ENCODE results near the gene EGFL6. TPM values are rescaled to one million over a fixed set of nuclear protein-coding genes. Genes with fewer than 3 reads are reported as not detected.
A peak's percentile ranks its signal among the peaks of the same experiment; 100 is the strongest.

Gene EGFL6
- polyA plus RNA-seq, 2 of the 4 experiments (the other 2 are of a cell fraction), result not detected

DNA sequence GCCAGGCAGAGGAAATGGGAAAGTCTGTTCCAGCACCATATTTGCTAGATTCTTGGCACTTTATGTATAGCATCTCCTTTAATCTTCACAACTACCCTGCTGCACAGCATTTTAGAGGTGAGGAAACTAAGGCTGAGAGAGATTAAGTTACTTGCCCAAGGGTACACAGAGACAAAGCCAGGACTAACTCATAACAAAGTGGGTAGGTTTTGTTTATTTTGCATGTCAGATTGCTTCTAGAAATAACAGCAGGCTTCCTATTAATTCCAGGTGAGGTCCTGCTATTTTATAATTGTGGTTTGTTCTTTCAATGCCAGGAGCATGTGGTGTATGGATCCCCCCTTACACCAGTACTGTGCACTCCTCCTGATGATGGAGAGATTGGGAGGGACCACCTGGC, 98.5 kb downstream of the EGFL6 start:
- no peak for DNase-seq (ENCODE audit: low read depth in 1 of 2, low spot score in 1 of 2)
- ATAC-seq, result no peak
- ChIA-PET CTCF (no interaction called here), POLR2A (interaction anchor here (0.9 kb wide), 1 partner anchor 67 kb away, joined by 3 read pairs; the partner anchor contains the start of gene OFD1)
- Histone ChIP-seq H3K9me3 (no peaks in the 10 kb centered on the region), H3K4me1 (peaks cover 15% of the 10 kb centered on the region), H3K27ac (peak overlapping the region in 1 of 2 experiments; percentile 72; a peak in 3 of 6 replicates), H3K4me3 (no peak overlapping the region), H3K4me2 (no peak overlapping the region)
- TF ChIP-seq SMC3 (IDR thresholded peaks at IDR 0.05), result no peak
- no peak for TF ChIP-seq EHMT2 (IDR thresholded peaks at IDR 0.05; ENCODE audit: low read depth)
- TF ChIP-seq MYC (IDR thresholded peaks at IDR 0.05; ENCODE audit: borderline replicate concordance, low read length), result no peak
- TF ChIP-seq KDM5A (IDR thresholded peaks at IDR 0.05), result no peak
- no peak for TF ChIP-seq FOSL2 (IDR thresholded peaks at IDR 0.05)
- no peak for TF ChIP-seq FOSL2 (CRISPR knock-in tag; IDR thresholded peaks at IDR 0.05)
- no peak for TF ChIP-seq FOXS1 (CRISPR knock-in tag; IDR thresholded peaks at IDR 0.05)
- TF ChIP-seq, protein P1, sequence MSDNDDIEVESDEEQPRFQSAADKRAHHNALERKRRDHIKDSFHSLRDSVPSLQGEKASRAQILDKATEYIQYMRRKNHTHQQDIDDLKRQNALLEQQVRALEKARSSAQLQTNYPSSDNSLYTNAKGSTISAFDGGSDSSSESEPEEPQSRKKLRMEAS (IDR thresholded peaks at IDR 0.05), result no peak
- TF ChIP-seq, protein P2, sequence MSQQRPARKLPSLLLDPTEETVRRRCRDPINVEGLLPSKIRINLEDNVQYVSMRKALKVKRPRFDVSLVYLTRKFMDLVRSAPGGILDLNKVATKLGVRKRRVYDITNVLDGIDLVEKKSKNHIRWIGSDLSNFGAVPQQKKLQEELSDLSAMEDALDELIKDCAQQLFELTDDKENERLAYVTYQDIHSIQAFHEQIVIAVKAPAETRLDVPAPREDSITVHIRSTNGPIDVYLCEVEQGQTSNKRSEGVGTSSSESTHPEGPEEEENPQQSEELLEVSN (IDR thresholded peaks at IDR 0.05; ENCODE audit: borderline replicate concordance, low read depth), result no peak
- TF ChIP-seq ESRRA (IDR thresholded peaks at IDR 0.05; ENCODE audit: borderline replicate concordance, low read length), result no peak
- no peak for TF ChIP-seq BHLHE40 (IDR thresholded peaks at IDR 0.05; ENCODE audit: low read depth, low read length)
- TF ChIP-seq MAZ (IDR thresholded peaks at IDR 0.05; ENCODE audit: borderline replicate concordance, low read depth, low read length), result no peak
- no peak for TF ChIP-seq ZNF302 (CRISPR knock-in tag; IDR thresholded peaks at IDR 0.05)
- no peak for TF ChIP-seq HOXB13 (CRISPR knock-in tag; IDR thresholded peaks at IDR 0.05; ENCODE audit: low read depth)
- no peak for FAIRE-seq

DNA sequence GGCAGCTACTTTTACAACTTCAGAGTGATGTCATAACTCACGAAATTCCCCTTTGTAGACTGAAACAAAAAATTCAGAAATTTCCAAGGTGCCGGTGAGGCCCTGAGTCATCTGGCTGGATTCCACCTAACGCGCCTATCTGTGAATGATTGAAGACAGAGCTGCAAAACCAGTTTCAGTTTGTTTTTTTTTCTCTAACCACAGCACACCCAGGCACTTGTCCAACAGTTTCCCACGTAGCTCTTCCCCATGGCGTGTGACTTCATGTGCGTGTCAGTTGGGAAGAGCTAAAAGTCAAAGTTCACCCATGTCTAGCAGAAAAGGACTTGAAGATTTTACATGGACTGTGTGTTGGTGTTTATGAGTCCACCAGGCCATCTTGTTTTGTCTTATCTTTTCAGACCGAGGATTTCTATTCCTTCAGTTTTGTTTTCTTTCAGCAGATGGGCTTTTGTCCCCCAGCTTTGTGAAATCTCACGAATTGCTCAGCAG, 99.9 kb downstream of the EGFL6 start:
- ChIA-PET CTCF (interaction anchor here (0.7 to 1.3 kb wide), 3 partner anchors 11 to 79 kb away, joined by 3 to 4 read pairs (median 3); no protein-coding TSS in a partner anchor), POLR2A (interaction anchor here (0.8 to 1.3 kb wide), 6 partner anchors 10 to 360 kb away, joined by 3 to 11 read pairs (median 6); partner anchors contain the start of genes GEMIN8, OFD1, RAB9A and TCEANC)
- peak overlapping the region; percentile 65 to 82 for H3K27ac ChIP-seq
- DNase-seq (ENCODE audit: low read depth in 1 of 2, low spot score in 1 of 2), result peak; percentile 56 to 87
- FAIRE-seq, result peak; percentile 63
- H3K4me3 ChIP-seq, result peak overlapping the region; percentile 13; the same call in 1 of the 3 replicates
- no peaks in the 10 kb centered on the region for H3K9me3 ChIP-seq
- peak overlapping the region; percentile 63 for H3K4me2 ChIP-seq
- H3K4me1 ChIP-seq, result peaks cover 15% of the 10 kb centered on the region
- WGBS (ENCODE audit: missing lambda C conversion rate), result 3% methylated on average over 9 of the region's 9 CpGs
- ATAC-seq, result peak; percentile 87
- TF ChIP-seq JUNB (IDR thresholded peaks at IDR 0.05) (no peak), CEBPB (IDR thresholded peaks at IDR 0.05) (peak in 1 of 2 experiments; percentile 30; a peak in 1 of 4 replicates), SREBF2 (IDR thresholded peaks at IDR 0.05) (no peak), TP53 (CRISPR knock-in tag; IDR thresholded peaks at IDR 0.05) (no peak), FOSL2 (IDR thresholded peaks at IDR 0.05) (0 out of 2 replicates have a peak, but pooled peaks have one; percentile 31), FOSL2 (CRISPR knock-in tag; IDR thresholded peaks at IDR 0.05) (peak; percentile 62), EHMT2 (IDR thresholded peaks at IDR 0.05; ENCODE audit: low read depth) (no peak), HDAC2 (IDR thresholded peaks at IDR 0.05) (no peak), KDM1A (IDR thresholded peaks at IDR 0.05; ENCODE audit: low read depth) (no peak), HOXB5 (CRISPR knock-in tag; IDR thresholded peaks at IDR 0.05) (no peak), GATA3 (IDR thresholded peaks at IDR 0.05; ENCODE audit: borderline replicate concordance) (peak; percentile 31; the same call in 1 of the 2 replicates), CHD2 (IDR thresholded peaks at IDR 0.05; ENCODE audit: low read length, partially characterized antibody) (no peak), POLR2AphosphoS2 (conservative IDR thresholded peaks at IDR 0.05; ENCODE audit: low read length) (no peak), NPAS2 (CRISPR knock-in tag; IDR thresholded peaks at IDR 0.05; ENCODE audit: borderline replicate concordance) (no peak), HOXA7 (CRISPR knock-in tag; IDR thresholded peaks at IDR 0.05) (no peak), CBX2 (IDR thresholded peaks at IDR 0.05; ENCODE audit: borderline replicate concordance, low read depth) (no peak), CBX8 (IDR thresholded peaks at IDR 0.05) (no peak), ZC3H11A (IDR thresholded peaks at IDR 0.05) (no peak), JUN (IDR thresholded peaks at IDR 0.05) (peak in 1 of 2 experiments; percentile 38; a peak in 1 of 5 replicates), EHF (CRISPR knock-in tag; IDR thresholded peaks at IDR 0.05) (no peak), CHD4 (IDR thresholded peaks at IDR 0.05; ENCODE audit: borderline replicate concordance) (no peak), RARB (CRISPR knock-in tag; IDR thresholded peaks at IDR 0.05) (no peak), HOXB13 (CRISPR knock-in tag; IDR thresholded peaks at IDR 0.05; ENCODE audit: low read depth) (peak; percentile 31; the same call in 1 of the 2 replicates), MAZ (IDR thresholded peaks at IDR 0.05; ENCODE audit: borderline replicate concordance, low read depth, low read length) (no peak)
- TF ChIP-seq, protein P3, sequence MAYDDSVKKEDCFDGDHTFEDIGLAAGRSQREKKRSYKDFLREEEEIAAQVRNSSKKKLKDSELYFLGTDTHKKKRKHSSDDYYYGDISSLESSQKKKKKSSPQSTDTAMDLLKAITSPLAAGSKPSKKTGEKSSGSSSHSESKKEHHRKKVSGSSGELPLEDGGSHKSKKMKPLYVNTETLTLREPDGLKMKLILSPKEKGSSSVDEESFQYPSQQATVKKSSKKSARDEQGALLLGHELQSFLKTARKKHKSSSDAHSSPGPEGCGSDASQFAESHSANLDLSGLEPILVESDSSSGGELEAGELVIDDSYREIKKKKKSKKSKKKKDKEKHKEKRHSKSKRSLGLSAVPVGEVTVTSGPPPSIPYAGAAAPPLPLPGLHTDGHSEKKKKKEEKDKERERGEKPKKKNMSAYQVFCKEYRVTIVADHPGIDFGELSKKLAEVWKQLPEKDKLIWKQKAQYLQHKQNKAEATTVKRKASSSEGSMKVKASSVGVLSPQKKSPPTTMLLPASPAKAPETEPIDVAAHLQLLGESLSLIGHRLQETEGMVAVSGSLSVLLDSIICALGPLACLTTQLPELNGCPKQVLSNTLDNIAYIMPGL (CRISPR knock-in tag; IDR thresholded peaks at IDR 0.05; ENCODE audit: borderline replicate concordance), result no peak
- TF ChIP-seq, protein P1 (IDR thresholded peaks at IDR 0.05), result peak; percentile 62; the same call in 1 of the 2 replicates
- TF ChIP-seq, protein P4, sequence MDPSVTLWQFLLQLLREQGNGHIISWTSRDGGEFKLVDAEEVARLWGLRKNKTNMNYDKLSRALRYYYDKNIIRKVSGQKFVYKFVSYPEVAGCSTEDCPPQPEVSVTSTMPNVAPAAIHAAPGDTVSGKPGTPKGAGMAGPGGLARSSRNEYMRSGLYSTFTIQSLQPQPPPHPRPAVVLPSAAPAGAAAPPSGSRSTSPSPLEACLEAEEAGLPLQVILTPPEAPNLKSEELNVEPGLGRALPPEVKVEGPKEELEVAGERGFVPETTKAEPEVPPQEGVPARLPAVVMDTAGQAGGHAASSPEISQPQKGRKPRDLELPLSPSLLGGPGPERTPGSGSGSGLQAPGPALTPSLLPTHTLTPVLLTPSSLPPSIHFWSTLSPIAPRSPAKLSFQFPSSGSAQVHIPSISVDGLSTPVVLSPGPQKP (IDR thresholded peaks at IDR 0.05; ENCODE audit: low read depth, low read length), result no peak
